Measurements from ENCODE around the gene TULP3.

DNA sequence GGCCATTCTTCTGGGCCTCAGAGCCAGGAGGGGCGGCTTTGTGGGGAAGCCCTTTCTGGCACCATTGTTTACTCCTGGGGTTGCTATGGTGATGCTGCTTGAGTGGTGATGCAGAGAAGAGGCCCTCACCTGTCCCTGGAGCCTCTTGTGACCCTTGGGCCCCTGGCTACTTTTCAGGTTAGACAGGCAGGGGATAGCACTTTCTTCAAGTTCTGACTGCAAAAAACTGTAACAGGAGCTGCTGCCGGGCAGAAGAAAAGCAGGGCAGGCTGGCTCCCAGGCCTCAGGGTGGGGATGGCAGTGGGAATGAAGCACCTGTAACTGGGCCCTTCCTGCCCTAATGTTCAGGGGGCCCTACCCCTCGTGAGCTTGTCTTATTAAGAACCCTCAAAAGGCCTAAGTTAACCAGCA is 33.7 kb upstream of the TULP3 start, which contains the start of gene TEX52:
- TF ChIP-seq GATA3 (IDR thresholded peaks at IDR 0.05; ENCODE audit: low read depth, low read length) (no peak), GATA2 (IDR thresholded peaks at IDR 0.05; ENCODE audit: low read depth, low read length) (no peak)
